ENCODE measurements around the gene NR4A3.
A peak's percentile ranks its signal among the peaks of the same experiment; 100 is the strongest.

NR4A3 gene

GRCh38 chr9:99811172-99811571, 10.5 kb upstream of the NR4A3 start:
- peaks cover 18% of the 10 kb centered on the region for H3K4me1 Mint-ChIP-seq

GRCh38 chr9:99811598-99812383, 9.9 kb upstream of the NR4A3 start:
- no peaks in the 10 kb centered on the region for H3K27me3 Mint-ChIP-seq (ENCODE audit: low read depth, poor library complexity)
- peaks cover 18% of the 10 kb centered on the region for H3K4me1 Mint-ChIP-seq
- no peak overlapping the region for H3K27ac Mint-ChIP-seq
- H3K9me3 Mint-ChIP-seq, result no peaks in the 10 kb centered on the region
- TF ChIP-seq CTCF (IDR thresholded peaks at IDR 0.05), result no peak
- DNase-seq, result no peak
- H3K4me3 Mint-ChIP-seq, result no peak overlapping the region
- H3K36me3 Mint-ChIP-seq (ENCODE audit: low read depth), result peaks cover 23% of the 10 kb centered on the region

More at GRCh38 chr9:99811172-99811571, 10.5 kb upstream of the NR4A3 start:
- no peak for TF ChIP-seq CTCF (IDR thresholded peaks at IDR 0.05)
- no peak for DNase-seq
- H3K9me3 Mint-ChIP-seq, result no peaks in the 10 kb centered on the region
- H3K27ac Mint-ChIP-seq, result no peak overlapping the region
- H3K4me3 Mint-ChIP-seq, result no peak overlapping the region
- H3K36me3 Mint-ChIP-seq (ENCODE audit: low read depth), result peaks cover 23% of the 10 kb centered on the region
- no peaks in the 10 kb centered on the region for H3K27me3 Mint-ChIP-seq (ENCODE audit: low read depth, poor library complexity)

GRCh38 chr9:99813739-99814138, 7.9 kb upstream of the NR4A3 start:
- Mint-ChIP-seq H3K4me1 (peaks cover 33% of the 10 kb centered on the region), H3K9me3 (no peaks in the 10 kb centered on the region), H3K27ac (no peak overlapping the region), H3K27me3 (ENCODE audit: low read depth, poor library complexity) (no peaks in the 10 kb centered on the region), H3K4me3 (no peak overlapping the region), H3K36me3 (ENCODE audit: low read depth) (peaks cover 23% of the 10 kb centered on the region)
- no peak for TF ChIP-seq CTCF (IDR thresholded peaks at IDR 0.05)
- DNase-seq, result no peak

- Mint-ChIP-seq H3K27ac (no peak overlapping the region), H3K27me3 (ENCODE audit: low read depth, poor library complexity) (no peaks in the 10 kb centered on the region), H3K4me1 (peaks cover 37% of the 10 kb centered on the region), H3K4me3 (no peak overlapping the region), H3K36me3 (ENCODE audit: low read depth) (peaks cover 23% of the 10 kb centered on the region), H3K9me3 (no peaks in the 10 kb centered on the region)
- DNase-seq, result no peak
- TF ChIP-seq CTCF (IDR thresholded peaks at IDR 0.05), result no peak
Measured at GRCh38 chr9:99814359-99814758, 7.3 kb upstream of the NR4A3 start.

- Mint-ChIP-seq H3K9me3 (no peaks in the 10 kb centered on the region), H3K27me3 (ENCODE audit: low read depth, poor library complexity) (peaks cover 13% of the 10 kb centered on the region), H3K27ac (no peak overlapping the region), H3K4me3 (no peak overlapping the region), H3K36me3 (ENCODE audit: low read depth) (peaks cover 10% of the 10 kb centered on the region), H3K4me1 (peaks cover 42% of the 10 kb centered on the region)
- TF ChIP-seq CTCF (IDR thresholded peaks at IDR 0.05), result no peak
- no peak for DNase-seq
Measured at GRCh38 chr9:99816392-99816791, 5.3 kb upstream of the NR4A3 start.

GRCh38 chr9:99818500-99818899, 3.2 kb upstream of the NR4A3 start:
- Mint-ChIP-seq H3K36me3 (ENCODE audit: low read depth) (no peaks in the 10 kb centered on the region), H3K27me3 (ENCODE audit: low read depth, poor library complexity) (peaks cover 34% of the 10 kb centered on the region), H3K9me3 (no peaks in the 10 kb centered on the region), H3K4me3 (peak overlapping the region; percentile 92), H3K4me1 (peaks cover 51% of the 10 kb centered on the region), H3K27ac (peak overlapping the region; percentile 22)
- DNase-seq, result peak; percentile 16
- TF ChIP-seq CTCF (IDR thresholded peaks at IDR 0.05), result no peak

Data from nephron progenitor cell (in vitro differentiated cells).